ENCODE results near the gene NPAS2.

DNA sequence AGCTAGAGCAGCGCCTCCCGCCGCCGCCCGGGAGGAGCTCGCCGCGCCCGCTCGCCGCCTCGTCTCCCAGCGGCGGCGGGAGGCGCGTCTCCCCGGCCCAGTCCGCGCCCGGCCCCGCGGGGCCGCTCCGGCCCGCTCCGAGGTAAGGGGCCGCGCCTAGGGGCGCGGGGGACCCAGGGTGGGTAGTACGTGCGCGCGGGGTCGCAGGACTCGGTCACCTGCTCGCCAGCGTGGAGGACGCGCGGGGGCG is 259 bp downstream of the NPAS2 start:
- TF ChIP-seq, protein P1, sequence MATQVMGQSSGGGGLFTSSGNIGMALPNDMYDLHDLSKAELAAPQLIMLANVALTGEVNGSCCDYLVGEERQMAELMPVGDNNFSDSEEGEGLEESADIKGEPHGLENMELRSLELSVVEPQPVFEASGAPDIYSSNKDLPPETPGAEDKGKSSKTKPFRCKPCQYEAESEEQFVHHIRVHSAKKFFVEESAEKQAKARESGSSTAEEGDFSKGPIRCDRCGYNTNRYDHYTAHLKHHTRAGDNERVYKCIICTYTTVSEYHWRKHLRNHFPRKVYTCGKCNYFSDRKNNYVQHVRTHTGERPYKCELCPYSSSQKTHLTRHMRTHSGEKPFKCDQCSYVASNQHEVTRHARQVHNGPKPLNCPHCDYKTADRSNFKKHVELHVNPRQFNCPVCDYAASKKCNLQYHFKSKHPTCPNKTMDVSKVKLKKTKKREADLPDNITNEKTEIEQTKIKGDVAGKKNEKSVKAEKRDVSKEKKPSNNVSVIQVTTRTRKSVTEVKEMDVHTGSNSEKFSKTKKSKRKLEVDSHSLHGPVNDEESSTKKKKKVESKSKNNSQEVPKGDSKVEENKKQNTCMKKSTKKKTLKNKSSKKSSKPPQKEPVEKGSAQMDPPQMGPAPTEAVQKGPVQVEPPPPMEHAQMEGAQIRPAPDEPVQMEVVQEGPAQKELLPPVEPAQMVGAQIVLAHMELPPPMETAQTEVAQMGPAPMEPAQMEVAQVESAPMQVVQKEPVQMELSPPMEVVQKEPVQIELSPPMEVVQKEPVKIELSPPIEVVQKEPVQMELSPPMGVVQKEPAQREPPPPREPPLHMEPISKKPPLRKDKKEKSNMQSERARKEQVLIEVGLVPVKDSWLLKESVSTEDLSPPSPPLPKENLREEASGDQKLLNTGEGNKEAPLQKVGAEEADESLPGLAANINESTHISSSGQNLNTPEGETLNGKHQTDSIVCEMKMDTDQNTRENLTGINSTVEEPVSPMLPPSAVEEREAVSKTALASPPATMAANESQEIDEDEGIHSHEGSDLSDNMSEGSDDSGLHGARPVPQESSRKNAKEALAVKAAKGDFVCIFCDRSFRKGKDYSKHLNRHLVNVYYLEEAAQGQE (IDR thresholded peaks at IDR 0.05; ENCODE audit: low read depth, low read length) = no peak
- TF ChIP-seq CTCF (IDR thresholded peaks at IDR 0.05) = no peak
- no peak for TF ChIP-seq EP300 (IDR thresholded peaks at IDR 0.05; ENCODE audit: borderline replicate concordance in 1 of 2, low read depth in 1 of 2, low read length in 1 of 2)
- TF ChIP-seq USF2 (IDR thresholded peaks at IDR 0.05; ENCODE audit: borderline replicate concordance, low read depth, low read length) = no peak
- no peak for TF ChIP-seq POLR2AphosphoS5 (IDR thresholded peaks at IDR 0.05; ENCODE audit: low read depth, low read length)
- no peak for TF ChIP-seq SIN3A (IDR thresholded peaks at IDR 0.05; ENCODE audit: borderline replicate concordance, low read depth, low read length)
- TF ChIP-seq RXRA (IDR thresholded peaks at IDR 0.05; ENCODE audit: borderline replicate concordance, low read depth) = no peak
- no peak for TF ChIP-seq GATA2 (CRISPR knock-in tag; IDR thresholded peaks at IDR 0.05)
- TF ChIP-seq YY1 (IDR thresholded peaks at IDR 0.05; ENCODE audit: low read depth) = no peak
- TF ChIP-seq SMC3 (IDR thresholded peaks at IDR 0.05; ENCODE audit: low read depth, low read length) = no peak
- no peak for TF ChIP-seq MXI1 (IDR thresholded peaks at IDR 0.05; ENCODE audit: low read depth, low read length)

All from SK-N-SH (cell line).